ENCODE data around the gene ANKRD39.
A peak's percentile ranks its signal among the peaks of the same experiment; 100 is the strongest.

ANKRD39 gene

GRCh38 chr2:96856776-96857666 is 795 bp downstream of the ANKRD39 start:
- Histone ChIP-seq H2AK5ac (ENCODE audit: low read length, severe bottlenecking) (no peak overlapping the region), H3K4ac (ENCODE audit: low read depth in 1 of 2, low read length in 2 of 2) (peak overlapping the region; percentile 13 to 40), H2AFZ (ENCODE audit: low read depth, low read length) (peak overlapping the region; percentile 84), H3K27ac (ENCODE audit: low read length, poor library complexity, severe bottlenecking) (no peak overlapping the region), H4K91ac (ENCODE audit: low read length) (no peak overlapping the region), H3K18ac (ENCODE audit: low read depth in 1 of 2, low read length in 2 of 2) (peak overlapping the region; percentile 58 to 94), H3K4me2 (ENCODE audit: low read length, poor library complexity, severe bottlenecking) (peak overlapping the region; percentile 81), H2BK15ac (ENCODE audit: low read depth, poor library complexity, severe bottlenecking) (no peak overlapping the region), H3K4me1 (ENCODE audit: control insufficient read depth, insufficient read depth, low read depth, low read length) (peaks cover 22% of the 10 kb centered on the region), H3K4me3 (ENCODE audit: insufficient read depth in 1 of 2, low read depth in 1 of 2, low read length in 2 of 2) (peak overlapping the region; percentile 85 to 93), H3K9me3 (ENCODE audit: control insufficient read depth, low read length) (no peaks in the 10 kb centered on the region), H3K27me3 (ENCODE audit: control insufficient read depth in 1 of 2, insufficient read depth in 1 of 2, low read length in 2 of 2) (no peaks in the 10 kb centered on the region), H2BK12ac (ENCODE audit: low read length in 2 of 2) (no peak overlapping the region), H2BK5ac (ENCODE audit: low read depth, low read length, poor library complexity, severe bottlenecking) (no peak overlapping the region), H3K14ac (ENCODE audit: low read length in 2 of 2) (peak overlapping the region in 1 of 2 experiments; percentile 58), H3K79me1 (replicated peaks; ENCODE audit: low read length, poor library complexity, severe bottlenecking) (peaks cover 40% of the 10 kb centered on the region), H3K9ac (ENCODE audit: low read length) (peak overlapping the region; percentile 86), H3K36me3 (ENCODE audit: control insufficient read depth in 1 of 2, insufficient read depth in 2 of 2, low read depth in 1 of 2, low read length in 2 of 2) (peaks cover 35 to 39% of the 10 kb centered on the region in 2 experiments), H2BK120ac (ENCODE audit: low read depth, low read length) (no peak overlapping the region), H4K8ac (ENCODE audit: low read length) (peak overlapping the region; percentile 52), H3K23ac (ENCODE audit: low read length in 2 of 2) (peak overlapping the region in 1 of 2 experiments; percentile 92)
- peak; percentile 38 for DNase-seq
- 25% methylated on average over 27 of the region's 27 CpGs for WGBS

- Histone ChIP-seq H2BK5ac (ENCODE audit: low read depth, low read length, poor library complexity, severe bottlenecking) (no peak overlapping the region), H3K23ac (ENCODE audit: low read length in 2 of 2) (no peak overlapping the region), H2AFZ (ENCODE audit: low read depth, low read length) (no peak overlapping the region), H3K4me1 (ENCODE audit: control insufficient read depth, insufficient read depth, low read depth, low read length) (peaks cover 6% of the 10 kb centered on the region), H2AK5ac (ENCODE audit: low read length, severe bottlenecking) (no peak overlapping the region), H3K79me1 (replicated peaks; ENCODE audit: low read length, poor library complexity, severe bottlenecking) (peaks cover 30% of the 10 kb centered on the region), H3K27ac (ENCODE audit: low read length, poor library complexity, severe bottlenecking) (no peak overlapping the region), H3K9ac (ENCODE audit: low read length) (no peak overlapping the region), H4K91ac (ENCODE audit: low read length) (no peak overlapping the region), H2BK12ac (ENCODE audit: low read length in 2 of 2) (no peak overlapping the region), H3K14ac (ENCODE audit: low read length in 2 of 2) (no peak overlapping the region), H3K4ac (ENCODE audit: low read depth in 1 of 2, low read length in 2 of 2) (no peak overlapping the region), H2BK120ac (ENCODE audit: low read depth, low read length) (no peak overlapping the region), H3K9me3 (ENCODE audit: control insufficient read depth, low read length) (no peaks in the 10 kb centered on the region), H3K4me3 (ENCODE audit: insufficient read depth in 1 of 2, low read depth in 1 of 2, low read length in 2 of 2) (no peak overlapping the region), H3K36me3 (ENCODE audit: control insufficient read depth in 1 of 2, insufficient read depth in 2 of 2, low read depth in 1 of 2, low read length in 2 of 2) (peaks cover 23 to 42% of the 10 kb centered on the region in 2 experiments), H2BK15ac (ENCODE audit: low read depth, poor library complexity, severe bottlenecking) (no peak overlapping the region), H3K27me3 (ENCODE audit: control insufficient read depth in 1 of 2, insufficient read depth in 1 of 2, low read length in 2 of 2) (no peaks in the 10 kb centered on the region), H4K8ac (ENCODE audit: low read length) (peak overlapping the region; percentile 3), H3K18ac (ENCODE audit: low read depth in 1 of 2, low read length in 2 of 2) (no peak overlapping the region), H3K4me2 (ENCODE audit: low read length, poor library complexity, severe bottlenecking) (no peak overlapping the region)
- 98% methylated on average over 15 of the region's 15 CpGs for WGBS
- no peak for DNase-seq
Measured at GRCh38 chr2:96853321-96853720, 4.5 kb downstream of the ANKRD39 start.

GRCh38 chr2:96852667-96853066 is 5.1 kb downstream of the ANKRD39 start:
- H2AFZ ChIP-seq (ENCODE audit: low read depth, low read length): no peak overlapping the region
- no peak overlapping the region for H3K18ac ChIP-seq (ENCODE audit: low read depth in 1 of 2, low read length in 2 of 2)
- H3K14ac ChIP-seq (ENCODE audit: low read length in 2 of 2): no peak overlapping the region
- no peak overlapping the region for H3K4me3 ChIP-seq (ENCODE audit: insufficient read depth in 1 of 2, low read depth in 1 of 2, low read length in 2 of 2)
- DNase-seq: no peak
- H2AK5ac ChIP-seq (ENCODE audit: low read length, severe bottlenecking): no peak overlapping the region
- H3K4ac ChIP-seq (ENCODE audit: low read depth in 1 of 2, low read length in 2 of 2): no peak overlapping the region
- no peak overlapping the region for H2BK15ac ChIP-seq (ENCODE audit: low read depth, poor library complexity, severe bottlenecking)
- peaks cover 6% of the 10 kb centered on the region for H3K4me1 ChIP-seq (ENCODE audit: control insufficient read depth, insufficient read depth, low read depth, low read length)
- H3K23ac ChIP-seq (ENCODE audit: low read length in 2 of 2): no peak overlapping the region
- H3K36me3 ChIP-seq (ENCODE audit: control insufficient read depth in 1 of 2, insufficient read depth in 2 of 2, low read depth in 1 of 2, low read length in 2 of 2): peaks cover 28 to 49% of the 10 kb centered on the region in 2 experiments
- no peak overlapping the region for H3K27ac ChIP-seq (ENCODE audit: low read length, poor library complexity, severe bottlenecking)
- H2BK120ac ChIP-seq (ENCODE audit: low read depth, low read length): no peak overlapping the region
- no peak overlapping the region for H4K91ac ChIP-seq (ENCODE audit: low read length)
- no peaks in the 10 kb centered on the region for H3K27me3 ChIP-seq (ENCODE audit: control insufficient read depth in 1 of 2, insufficient read depth in 1 of 2, low read length in 2 of 2)
- WGBS: 96% methylated on average over 6 of the region's 6 CpGs
- H3K4me2 ChIP-seq (ENCODE audit: low read length, poor library complexity, severe bottlenecking): no peak overlapping the region
- H4K8ac ChIP-seq (ENCODE audit: low read length): no peak overlapping the region
- H3K9ac ChIP-seq (ENCODE audit: low read length): no peak overlapping the region
- H3K9me3 ChIP-seq (ENCODE audit: control insufficient read depth, low read length): no peaks in the 10 kb centered on the region
- peaks cover 32% of the 10 kb centered on the region for H3K79me1 ChIP-seq (replicated peaks; ENCODE audit: low read length, poor library complexity, severe bottlenecking)
- H2BK12ac ChIP-seq (ENCODE audit: low read length in 2 of 2): no peak overlapping the region
- no peak overlapping the region for H2BK5ac ChIP-seq (ENCODE audit: low read depth, low read length, poor library complexity, severe bottlenecking)

- H3K9me3 ChIP-seq (ENCODE audit: control insufficient read depth, low read length): no peaks in the 10 kb centered on the region
- no peak for DNase-seq
Measured at GRCh38 chr2:96848264-96848663, 9.6 kb downstream of the ANKRD39 start.

More at GRCh38 chr2:96848264-96848663, 9.6 kb downstream of the ANKRD39 start:
- Histone ChIP-seq H3K4me3 (ENCODE audit: insufficient read depth in 1 of 2, low read depth in 1 of 2, low read length in 2 of 2) (no peak overlapping the region), H3K23ac (ENCODE audit: low read length in 2 of 2) (no peak overlapping the region), H2AK5ac (ENCODE audit: low read length, severe bottlenecking) (no peak overlapping the region), H3K4me1 (ENCODE audit: control insufficient read depth, insufficient read depth, low read depth, low read length) (no peaks in the 10 kb centered on the region), H3K4ac (ENCODE audit: low read depth in 1 of 2, low read length in 2 of 2) (no peak overlapping the region), H3K27ac (ENCODE audit: low read length, poor library complexity, severe bottlenecking) (no peak overlapping the region), H4K8ac (ENCODE audit: low read length) (no peak overlapping the region), H3K36me3 (ENCODE audit: control insufficient read depth in 1 of 2, insufficient read depth in 2 of 2, low read depth in 1 of 2, low read length in 2 of 2) (peaks cover 35 to 49% of the 10 kb centered on the region in 2 experiments), H3K4me2 (ENCODE audit: low read length, poor library complexity, severe bottlenecking) (no peak overlapping the region), H3K9ac (ENCODE audit: low read length) (no peak overlapping the region), H2BK15ac (ENCODE audit: low read depth, poor library complexity, severe bottlenecking) (no peak overlapping the region), H2AFZ (ENCODE audit: low read depth, low read length) (no peak overlapping the region), H3K27me3 (ENCODE audit: control insufficient read depth in 1 of 2, insufficient read depth in 1 of 2, low read length in 2 of 2) (no peaks in the 10 kb centered on the region), H2BK12ac (ENCODE audit: low read length in 2 of 2) (no peak overlapping the region), H3K14ac (ENCODE audit: low read length in 2 of 2) (no peak overlapping the region), H3K79me1 (replicated peaks; ENCODE audit: low read length, poor library complexity, severe bottlenecking) (peaks cover 9% of the 10 kb centered on the region), H4K91ac (ENCODE audit: low read length) (no peak overlapping the region), H2BK5ac (ENCODE audit: low read depth, low read length, poor library complexity, severe bottlenecking) (no peak overlapping the region), H3K18ac (ENCODE audit: low read depth in 1 of 2, low read length in 2 of 2) (no peak overlapping the region), H2BK120ac (ENCODE audit: low read depth, low read length) (no peak overlapping the region)
- 90% methylated on average over 9 of the region's 9 CpGs for WGBS
